ENCODE measurements around the gene TNNC2. TPM values are rescaled to one million over a fixed set of nuclear protein-coding genes. Genes with fewer than 3 reads are reported as not detected.

Gene TNNC2
- total and polyA plus RNA-seq, 2 donors (not counting 3 experiments of a cell fraction or from before 2014, with no cell fraction given), result 0.26 TPM; not detected in 1

DNA sequence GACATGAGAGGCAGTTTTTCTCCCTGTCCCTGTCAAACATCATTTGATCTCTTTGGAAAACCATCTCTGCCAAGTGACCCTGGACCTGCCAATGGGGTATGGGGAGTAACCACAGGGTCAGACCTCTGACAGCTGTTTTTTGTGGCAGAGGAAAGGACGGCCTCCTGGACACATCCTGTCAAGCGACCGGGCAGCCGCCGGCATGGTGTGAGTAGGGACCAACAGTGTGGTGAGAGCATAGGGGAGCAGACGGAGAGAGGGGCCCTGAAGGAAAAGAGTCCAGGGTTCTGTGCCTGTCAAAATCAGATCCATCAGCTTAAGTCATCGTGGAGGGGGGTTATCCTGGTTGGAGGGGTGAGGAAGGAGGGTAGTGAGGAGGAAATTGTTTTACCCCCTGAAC, 25.3 kb downstream of the TNNC2 start:
- no peak overlapping the region for H3K4me2 ChIP-seq (ENCODE audit: insufficient read depth, low read length)
- POLR2A ChIA-PET, result no interaction called here
- peaks cover 17 to 31% of the 10 kb centered on the region in 2 experiments for H3K36me3 ChIP-seq (ENCODE audit: control insufficient read depth in 2 of 2, extremely low read depth in 1 of 2, insufficient read depth in 2 of 2, low read length in 2 of 2)
- CTCF ChIA-PET, result interaction anchor here (1.0 to 1.4 kb wide), 2 partner anchors 31 to 168 kb away, joined by 3 to 4 read pairs; no protein-coding TSS in a partner anchor
- H3K27me3 ChIP-seq (ENCODE audit: control insufficient read depth in 2 of 2, insufficient read depth in 2 of 2, low read length in 2 of 2), result no peaks in the 10 kb centered on the region
- no peaks in the 10 kb centered on the region for H3K4me1 ChIP-seq (ENCODE audit: control insufficient read depth, extremely low read depth, insufficient read depth, low read length)
- dilution Hi-C loops (cut with MboI; ENCODE audit: extremely low pct_ligation_motif_present, low sequenced_read_pairs), result no loop called here
- TF ChIP-seq CTCF (IDR thresholded peaks at IDR 0.05; ENCODE audit: extremely low read depth in 1 of 2, insufficient read depth in 1 of 2, low read depth in 1 of 2, low read length in 2 of 2) (no peak), JUN (IDR thresholded peaks at IDR 0.05; ENCODE audit: borderline replicate concordance, insufficient read depth, insufficient read length, low read depth) (no peak), GATA2 (IDR thresholded peaks at IDR 0.05; ENCODE audit: insufficient read depth, insufficient read length, low read depth, low read length) (no peak), POLR2A (IDR thresholded peaks at IDR 0.05; ENCODE audit: low read depth, low read length) (no peak), FOS (IDR thresholded peaks at IDR 0.05; ENCODE audit: borderline replicate concordance, insufficient read depth, low read length) (no peak), MAX (IDR thresholded peaks at IDR 0.05; ENCODE audit: insufficient read depth, insufficient read length) (no peak), EZH2 (IDR thresholded peaks at IDR 0.05; ENCODE audit: borderline replicate concordance, low read depth, low read length, severe bottlenecking) (no peak), MYC (IDR thresholded peaks at IDR 0.05; ENCODE audit: low read depth, low read length) (no peak), POLR2AphosphoS5 (IDR thresholded peaks at IDR 0.05; ENCODE audit: insufficient read depth, low read depth, low read length) (no peak)
- no peak for FAIRE-seq
- no peaks in the 10 kb centered on the region for H3K79me2 ChIP-seq (ENCODE audit: control insufficient read depth, insufficient read depth, low read length)
- H3K9me1 ChIP-seq (replicated peaks; ENCODE audit: control insufficient read depth, extremely low read depth, insufficient read depth, low read length), result no peaks in the 10 kb centered on the region
- DNase-seq (ENCODE audit: low read depth, low spot score), result no peak
- no peak overlapping the region for H3K27ac ChIP-seq (ENCODE audit: insufficient read depth, low read depth, low read length)
- H4K20me1 ChIP-seq (replicated peaks; ENCODE audit: control insufficient read depth, extremely low read depth, insufficient read depth, low read length), result no peaks in the 10 kb centered on the region
- H3K9ac ChIP-seq (replicated peaks; ENCODE audit: extremely low read depth, insufficient read depth, low read length), result no peak overlapping the region
- no peaks in the 10 kb centered on the region for H3K9me3 ChIP-seq (replicated peaks; ENCODE audit: control insufficient read depth, insufficient read depth, low read length)
- no TSS peak for BruUV-seq (replicated peaks)
- H2AFZ ChIP-seq (ENCODE audit: low read depth, low read length), result no peak overlapping the region
- no peak overlapping the region for H3K4me3 ChIP-seq (replicated peaks in 1 of 3; ENCODE audit: insufficient read depth in 1 of 3, low read depth in 1 of 3, low read length in 3 of 3)
- intact Hi-C loops (cut with micrococcal nuclease), result no loop called here

Measured in endothelial cell of umbilical vein (primary cell).